ENCODE measurements around the gene CENPA.
"Not testable (repeated sequence)": the region's sequence is repeated elsewhere in the genome, so short reads cannot be mapped to it uniquely, and the experiment has no call there.

The CENPA gene

DNA sequence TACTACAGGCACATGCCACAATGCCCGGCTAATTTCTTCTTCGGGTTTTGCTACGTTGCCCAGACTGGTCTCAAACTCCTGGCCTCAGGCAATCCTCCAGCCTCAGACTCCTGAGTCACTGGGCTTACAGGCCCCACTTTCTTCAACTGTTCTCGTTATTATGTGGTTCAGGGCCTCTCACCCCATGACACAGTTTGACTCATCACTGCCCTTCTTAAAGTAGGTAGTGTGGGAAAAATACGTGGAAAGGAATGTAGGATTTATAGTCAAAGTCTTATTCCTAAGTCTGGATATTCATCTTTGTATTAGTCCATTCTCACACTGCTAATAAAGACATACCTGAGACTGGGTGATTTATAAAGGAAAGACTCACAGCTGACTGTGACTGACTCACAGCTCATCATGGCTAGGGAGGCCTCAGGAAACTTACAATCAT lies 19.4 kb downstream of the CENPA start:
- peaks cover 13% of the 10 kb centered on the region for H3K4me1 Mint-ChIP-seq
- no peaks in the 10 kb centered on the region for H3K27me3 Mint-ChIP-seq
- H3K4me3 Mint-ChIP-seq = no peak overlapping the region
- no peak for DNase-seq
- no peaks in the 10 kb centered on the region for H3K9me3 Mint-ChIP-seq
- ATAC-seq = no peak
- no peak overlapping the region for H3K27ac Mint-ChIP-seq

- H3K4me3 Mint-ChIP-seq = no peak overlapping the region
- no peak for DNase-seq
- no peaks in the 10 kb centered on the region for H3K9me3 Mint-ChIP-seq
- peaks cover 25% of the 10 kb centered on the region for H3K4me1 Mint-ChIP-seq
- no peak overlapping the region for H3K27ac Mint-ChIP-seq
- H3K27me3 Mint-ChIP-seq = no peaks in the 10 kb centered on the region
- no peak for ATAC-seq
These were observed 22.1 kb downstream of the CENPA start for GRCh38 chr2:26807788-26808460.

GRCh38 chr2:26809211-26809610 lies 23.4 kb downstream of the CENPA start:
- no peaks in the 10 kb centered on the region for H3K9me3 Mint-ChIP-seq
- H3K27ac Mint-ChIP-seq = no peak overlapping the region
- H3K27me3 Mint-ChIP-seq = no peaks in the 10 kb centered on the region
- peaks cover 25% of the 10 kb centered on the region for H3K4me1 Mint-ChIP-seq
- no peak for DNase-seq
- H3K4me3 Mint-ChIP-seq = no peak overlapping the region
- peak; percentile 69 for ATAC-seq

DNA sequence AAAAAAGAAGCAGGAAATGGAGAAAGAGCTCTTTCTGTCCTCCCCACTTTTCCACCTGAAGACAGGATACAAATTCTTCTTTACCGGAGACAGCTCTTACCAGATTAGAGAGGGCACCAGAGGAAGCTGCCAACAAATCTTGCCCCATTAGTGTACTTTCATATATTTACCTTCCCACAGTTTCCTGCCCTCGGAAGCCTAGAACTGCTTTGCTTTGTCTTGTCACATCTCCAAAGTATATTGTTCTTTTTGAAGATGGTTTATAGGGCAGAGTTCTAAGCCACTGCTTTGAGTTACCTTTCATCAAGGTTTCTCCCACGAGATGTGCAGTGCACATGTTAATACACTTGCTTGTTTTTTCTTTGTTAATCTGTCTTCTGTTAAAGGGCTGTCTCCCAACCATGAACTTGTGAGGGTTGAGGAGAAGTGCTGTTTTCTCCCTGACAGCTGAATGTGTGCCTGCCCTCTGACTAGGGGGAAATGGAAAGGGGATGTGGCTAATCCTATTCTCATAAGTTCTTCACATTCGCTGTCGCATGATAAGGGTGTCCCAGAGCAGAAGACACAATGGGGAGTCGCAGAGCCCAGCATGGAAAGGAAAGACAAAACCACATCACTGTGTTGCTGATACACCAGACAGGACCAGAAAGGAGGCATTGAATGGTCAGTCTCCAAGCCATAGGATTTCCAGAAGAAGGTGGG lies 24.2 kb downstream of the CENPA start:
- Mint-ChIP-seq H3K9me3 (no peaks in the 10 kb centered on the region), H3K27ac (peak overlapping the region in 1 of 2 donors; percentile 54), H3K4me3 (no peak overlapping the region), H3K27me3 (no peaks in the 10 kb centered on the region), H3K4me1 (peaks cover 25% of the 10 kb centered on the region)
- DNase-seq (no peak), ATAC-seq (peak; percentile 32)

DNA sequence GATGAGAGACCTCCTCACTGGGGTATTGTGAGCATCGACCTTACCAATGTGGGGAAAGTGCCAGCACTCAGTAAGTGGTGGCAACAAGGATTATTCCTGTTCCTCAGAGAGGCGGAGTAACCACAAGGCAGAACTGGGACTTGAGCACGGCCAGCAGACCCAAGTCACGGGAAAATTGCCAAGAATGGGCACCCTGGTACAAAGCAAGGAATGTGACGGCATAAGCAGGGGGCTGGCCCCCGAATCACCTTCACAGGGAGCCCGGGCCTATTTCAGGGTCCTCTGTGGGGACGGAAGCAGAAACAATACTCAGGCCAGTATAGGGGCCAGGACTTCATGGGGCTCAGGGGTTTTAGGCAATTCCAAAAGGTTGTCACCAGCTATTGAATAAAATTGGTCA lies 25.4 kb downstream of the CENPA start:
- ATAC-seq (no peak), DNase-seq (no peak)
- no peak overlapping the region for H3K4me3 Mint-ChIP-seq
- peaks cover 25% of the 10 kb centered on the region for H3K4me1 Mint-ChIP-seq
- H3K27me3 Mint-ChIP-seq = no peaks in the 10 kb centered on the region
- H3K27ac Mint-ChIP-seq = peak overlapping the region in 1 of 2 donors; percentile 12
- no peaks in the 10 kb centered on the region for H3K9me3 Mint-ChIP-seq

DNA sequence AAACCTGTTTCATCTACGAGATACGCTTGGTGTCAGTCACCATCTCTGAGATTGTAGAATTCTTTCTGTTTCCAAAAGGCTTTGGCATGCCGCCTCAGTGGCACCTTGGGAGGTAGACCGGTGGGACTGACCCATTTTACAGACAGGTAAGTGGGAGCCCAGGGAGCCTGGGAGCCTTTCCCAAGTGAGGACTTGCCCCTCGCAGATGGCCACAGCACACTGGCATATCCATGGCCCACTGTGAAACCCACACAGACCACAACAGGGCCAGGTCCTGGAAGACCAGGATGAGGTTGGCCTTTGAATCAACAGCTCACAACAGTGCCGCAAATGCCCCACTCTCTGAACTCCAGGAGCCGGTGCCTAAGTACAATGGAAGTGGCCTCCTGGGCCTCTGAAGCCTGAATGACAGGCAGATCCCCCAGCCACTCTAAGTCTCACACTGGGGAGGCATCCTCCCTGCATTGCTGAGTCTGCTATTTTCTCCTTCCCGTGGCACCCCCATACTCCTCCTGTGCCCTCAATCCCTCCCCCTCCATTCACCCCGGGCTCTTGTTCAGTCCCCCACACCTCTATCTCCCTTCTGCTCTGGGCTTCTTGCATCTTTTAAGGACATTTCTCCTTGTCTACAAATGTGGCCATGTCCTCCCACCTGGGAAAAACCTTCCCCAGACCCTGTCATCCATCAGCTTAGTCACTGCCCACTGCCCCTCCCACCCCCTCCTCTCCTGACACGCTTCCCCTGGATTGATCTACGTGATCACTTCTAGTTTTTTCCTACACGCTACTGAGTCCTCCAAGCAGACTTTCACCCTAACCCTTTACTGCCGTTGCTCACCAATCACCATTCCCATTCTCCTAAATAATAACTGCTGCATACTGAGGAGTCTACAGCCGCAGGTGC lies 26.2 kb downstream of the CENPA start:
- Mint-ChIP-seq H3K27ac (no peak overlapping the region), H3K4me1 (peaks cover 25% of the 10 kb centered on the region), H3K9me3 (no peaks in the 10 kb centered on the region), H3K27me3 (no peaks in the 10 kb centered on the region), H3K4me3 (no peak overlapping the region)
- no peak for ATAC-seq
- DNase-seq = no peak

DNA sequence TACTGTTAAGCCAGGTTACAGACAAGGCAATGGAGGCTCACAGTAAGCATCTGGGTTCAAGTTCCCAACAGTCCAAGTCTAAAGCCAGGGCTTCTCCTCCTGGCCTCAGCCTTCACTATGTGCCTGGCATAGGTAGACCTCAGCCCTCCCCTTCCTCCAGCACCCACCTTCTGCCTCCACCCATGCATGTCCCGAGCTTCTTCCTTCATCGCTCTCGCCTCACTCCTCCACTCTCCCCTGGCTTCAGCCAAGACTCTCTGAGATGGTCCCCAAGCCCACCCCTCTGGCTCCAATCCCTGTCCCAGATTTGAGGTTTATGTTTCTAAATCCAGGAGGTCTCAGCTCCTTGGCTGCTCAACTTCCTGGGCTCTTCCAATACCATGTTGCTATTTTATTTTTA lies 26.9 kb downstream of the CENPA start:
- ATAC-seq = no peak
- Mint-ChIP-seq H3K4me3 (no peak overlapping the region), H3K27me3 (no peaks in the 10 kb centered on the region), H3K4me1 (peaks cover 25% of the 10 kb centered on the region), H3K9me3 (no peaks in the 10 kb centered on the region), H3K27ac (no peak overlapping the region)
- DNase-seq = no peak

DNA sequence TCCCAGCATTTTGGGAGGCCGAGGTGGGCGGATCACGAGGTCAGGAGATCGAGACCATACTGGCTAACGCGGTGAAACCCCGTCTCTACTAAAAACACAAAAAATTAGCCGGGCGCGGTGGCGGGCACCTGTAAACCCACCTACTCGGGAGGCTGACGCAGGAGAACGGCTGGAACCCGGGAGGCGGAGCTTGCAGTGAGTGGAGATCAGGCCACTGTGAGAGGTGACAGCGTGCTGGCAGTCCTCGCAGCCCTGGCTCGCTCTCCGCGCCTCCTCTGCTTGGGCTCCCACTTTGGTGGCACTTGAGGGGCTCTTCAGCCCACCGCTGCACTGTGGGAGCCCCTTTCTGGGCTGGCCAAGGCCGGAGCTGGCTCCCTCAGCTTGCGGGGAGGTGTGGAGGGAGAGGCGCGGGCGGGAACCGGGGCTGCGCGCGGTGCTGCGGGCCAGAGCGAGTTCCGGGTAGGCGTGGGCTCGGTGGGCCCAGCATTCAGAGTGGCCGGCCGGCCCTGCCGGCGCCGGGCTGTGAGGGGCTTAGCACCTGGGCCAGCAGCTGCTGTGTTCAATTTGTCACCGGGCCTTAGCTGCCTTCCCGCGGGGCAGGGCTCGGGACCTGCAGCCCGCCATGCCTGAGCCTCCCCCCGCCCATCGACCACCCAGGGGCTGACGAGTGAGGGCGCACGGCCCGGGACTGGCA lies 28.4 kb downstream of the CENPA start:
- ATAC-seq, H3K27me3 Mint-ChIP-seq, DNase-seq, H3K27ac Mint-ChIP-seq, H3K9me3 Mint-ChIP-seq, H3K4me3 Mint-ChIP-seq: not testable (repeated sequence)
- H3K4me1 Mint-ChIP-seq = peaks cover 21% of the 10 kb centered on the region

DNA sequence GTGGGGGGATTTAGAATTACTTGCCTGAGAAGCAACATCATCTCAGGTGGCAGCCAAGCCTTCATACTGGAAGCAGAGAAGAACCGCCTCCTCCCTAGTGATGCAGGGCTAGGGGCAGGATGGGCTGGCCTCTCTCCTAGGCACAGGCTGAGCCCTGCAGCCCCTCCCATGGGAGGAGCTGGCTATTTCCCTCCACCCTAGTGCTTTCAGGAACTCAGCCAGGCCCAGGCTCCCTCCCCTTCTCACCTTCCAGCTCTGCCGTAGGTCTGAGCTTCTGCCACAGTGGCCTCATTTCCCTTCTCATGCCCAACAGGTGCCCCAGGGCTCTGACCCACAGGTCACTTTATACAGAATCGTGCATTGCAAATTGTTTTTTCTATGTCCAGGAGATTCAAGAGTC lies 31.0 kb downstream of the CENPA start:
- no peak overlapping the region for H3K4me3 Mint-ChIP-seq
- H3K9me3 Mint-ChIP-seq = no peaks in the 10 kb centered on the region
- no peaks in the 10 kb centered on the region for H3K4me1 Mint-ChIP-seq
- H3K27ac Mint-ChIP-seq = no peak overlapping the region
- H3K27me3 Mint-ChIP-seq = no peaks in the 10 kb centered on the region
- ATAC-seq (no peak), DNase-seq (no peak)

DNA sequence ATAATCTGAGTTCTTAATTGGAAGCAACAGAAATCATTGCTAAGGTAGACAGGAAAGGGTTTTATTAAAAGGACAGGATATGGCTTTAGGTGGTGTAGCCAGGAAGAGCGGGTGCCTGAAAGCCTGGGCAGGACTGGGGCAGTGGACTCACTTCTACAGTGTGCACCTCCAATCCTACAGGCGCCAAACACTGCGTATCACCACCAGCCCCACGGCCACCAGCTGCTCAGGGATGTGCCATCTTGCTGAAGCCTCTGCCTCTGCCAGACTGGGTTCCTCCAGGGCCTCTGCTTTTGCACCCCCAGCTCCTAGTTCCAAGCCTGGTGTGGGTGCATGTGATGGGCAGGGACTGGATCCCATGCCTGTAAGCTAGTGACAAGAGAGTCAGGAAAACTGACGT lies 32.4 kb downstream of the CENPA start:
- H3K9me3 Mint-ChIP-seq = no peaks in the 10 kb centered on the region
- DNase-seq (no peak), ATAC-seq (no peak)
- no peaks in the 10 kb centered on the region for H3K27me3 Mint-ChIP-seq
- no peaks in the 10 kb centered on the region for H3K4me1 Mint-ChIP-seq
- no peak overlapping the region for H3K4me3 Mint-ChIP-seq
- no peak overlapping the region for H3K27ac Mint-ChIP-seq

- no peak overlapping the region for H3K27ac Mint-ChIP-seq
- no peaks in the 10 kb centered on the region for H3K27me3 Mint-ChIP-seq
- no peak overlapping the region for H3K4me3 Mint-ChIP-seq
- no peaks in the 10 kb centered on the region for H3K4me1 Mint-ChIP-seq
- H3K9me3 Mint-ChIP-seq = no peaks in the 10 kb centered on the region
- no peak for DNase-seq
- no peak for ATAC-seq
These were observed 33.1 kb downstream of the CENPA start for GRCh38 chr2:26818972-26819371.

GRCh38 chr2:26820932-26821331 lies 35.1 kb downstream of the CENPA start:
- Mint-ChIP-seq H3K27ac (no peak overlapping the region), H3K9me3 (no peaks in the 10 kb centered on the region), H3K27me3 (no peaks in the 10 kb centered on the region), H3K4me1 (no peaks in the 10 kb centered on the region), H3K4me3 (no peak overlapping the region)
- no peak for DNase-seq
- no peak for ATAC-seq

- Mint-ChIP-seq H3K9me3 (no peaks in the 10 kb centered on the region), H3K27me3 (no peaks in the 10 kb centered on the region), H3K4me3 (no peak overlapping the region), H3K4me1 (no peaks in the 10 kb centered on the region), H3K27ac (no peak overlapping the region)
- DNase-seq (no peak), ATAC-seq (no peak)
These were observed 37.0 kb downstream of the CENPA start for GRCh38 chr2:26822877-26823276.

DNA sequence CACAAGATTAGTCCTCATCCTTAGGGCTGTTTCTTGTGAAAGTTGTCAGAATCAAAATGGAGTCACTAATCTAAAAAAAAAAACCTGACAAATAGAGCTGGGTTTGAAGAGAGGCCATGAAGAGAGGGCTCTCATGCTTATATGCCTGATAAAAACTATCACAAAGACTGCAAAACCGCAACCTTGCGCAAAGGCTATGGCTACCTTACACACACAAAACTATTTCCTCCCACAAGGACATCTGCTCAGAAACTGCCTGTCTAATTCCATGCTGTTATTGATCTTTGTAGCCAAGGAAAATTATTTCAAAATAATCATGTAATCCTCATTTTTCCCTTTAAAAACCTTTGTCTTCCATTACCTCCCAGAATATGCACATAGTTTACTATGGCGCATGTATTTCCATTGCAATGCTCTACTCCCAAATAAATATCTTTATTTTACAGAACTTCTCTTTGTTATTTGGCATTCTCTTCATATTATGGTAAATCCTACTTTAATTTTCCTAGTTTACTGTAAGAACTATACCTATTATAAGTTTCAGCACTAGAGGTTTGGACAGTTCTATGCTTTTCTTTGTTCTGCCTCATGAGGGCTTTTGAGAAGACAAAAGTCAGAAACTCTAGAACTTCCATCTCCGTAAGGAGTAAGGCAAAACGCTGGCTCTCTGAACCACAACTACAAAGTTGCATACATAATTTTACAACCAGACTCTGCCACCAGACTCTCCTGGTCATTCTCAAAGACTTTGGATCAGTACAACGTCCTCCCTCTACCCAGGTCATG lies 52.5 kb downstream of the CENPA start:
- DNase-seq (no peak), ATAC-seq (no peak)
- no peak overlapping the region for H3K27ac Mint-ChIP-seq
- H3K9me3 Mint-ChIP-seq = no peaks in the 10 kb centered on the region
- peaks cover 37% of the 10 kb centered on the region for H3K27me3 Mint-ChIP-seq
- H3K4me1 Mint-ChIP-seq = no peaks in the 10 kb centered on the region
- no peak overlapping the region for H3K4me3 Mint-ChIP-seq
